ENCODE measurements around the gene ANO1.

GRCh38 chr11:70193411-70194292 lies 115.5 kb downstream of the ANO1 start:
- TF ChIP-seq CTCF (IDR thresholded peaks at IDR 0.05) (no peak), POLR2AphosphoS5 (IDR thresholded peaks at IDR 0.05) (no peak), EP300 (IDR thresholded peaks at IDR 0.05) (no peak)

Measured in esophagus muscularis mucosa (tissue), 4 donors.